Brain microvascular endothelial cell (primary cell): Measurements from ENCODE around the gene KASH5.
A peak's percentile ranks its signal among the peaks of the same experiment; 100 is the strongest.
"Not testable (repeated sequence)": the region's sequence is repeated elsewhere in the genome, so short reads cannot be mapped to it uniquely, and the experiment has no call there.

Source experiments
- DNase-seq: peaks from one replicate; pipeline ENCODE4 v3.0.0-alpha.2; 2020
- H3K27ac ChIP-seq: fragments of 250-450 bp; sonication (Bioruptor Pico); 2 replicates; pipeline ENCODE4 v1.5.1; 2020; ENCODE audit warnings: mild to moderate bottlenecking, moderate library complexity
- H3K27me3 ChIP-seq: fragments of 250-450 bp; sonication (Bioruptor Pico); replicated peaks from 2 replicates; pipeline ENCODE4 v1.5.1; 2020; ENCODE audit warnings: mild to moderate bottlenecking
- H3K36me3 ChIP-seq: fragments of 250-450 bp; sonication (Bioruptor Pico); replicated peaks from 2 replicates; pipeline ENCODE4 v1.5.1; 2020; ENCODE audit warnings: mild to moderate bottlenecking
- H3K4me3 ChIP-seq: 2 replicates; pipeline ENCODE4 v1.5.1; 2011; ENCODE audit warnings: low read depth, mild to moderate bottlenecking, control low read depth, low read length, moderate library complexity
- in situ Hi-C: cut with HindIII; loops from 2 replicates; pipeline ENCODE4 v1.10.0; 2017; ENCODE audit warnings: low sequenced_read_pairs, low pct_ligation_motif_present
- TF ChIP-seq, protein P1 (sequence below): IDR thresholded peaks from 2 replicates; pipeline ENCODE4 v1.5.1; 2011; ENCODE audit warnings: low read depth, mild to moderate bottlenecking, moderate library complexity, low read length, control low read depth, inconsistent platforms; ENCODE audit errors: missing control alignments

The KASH5 gene

DNA sequence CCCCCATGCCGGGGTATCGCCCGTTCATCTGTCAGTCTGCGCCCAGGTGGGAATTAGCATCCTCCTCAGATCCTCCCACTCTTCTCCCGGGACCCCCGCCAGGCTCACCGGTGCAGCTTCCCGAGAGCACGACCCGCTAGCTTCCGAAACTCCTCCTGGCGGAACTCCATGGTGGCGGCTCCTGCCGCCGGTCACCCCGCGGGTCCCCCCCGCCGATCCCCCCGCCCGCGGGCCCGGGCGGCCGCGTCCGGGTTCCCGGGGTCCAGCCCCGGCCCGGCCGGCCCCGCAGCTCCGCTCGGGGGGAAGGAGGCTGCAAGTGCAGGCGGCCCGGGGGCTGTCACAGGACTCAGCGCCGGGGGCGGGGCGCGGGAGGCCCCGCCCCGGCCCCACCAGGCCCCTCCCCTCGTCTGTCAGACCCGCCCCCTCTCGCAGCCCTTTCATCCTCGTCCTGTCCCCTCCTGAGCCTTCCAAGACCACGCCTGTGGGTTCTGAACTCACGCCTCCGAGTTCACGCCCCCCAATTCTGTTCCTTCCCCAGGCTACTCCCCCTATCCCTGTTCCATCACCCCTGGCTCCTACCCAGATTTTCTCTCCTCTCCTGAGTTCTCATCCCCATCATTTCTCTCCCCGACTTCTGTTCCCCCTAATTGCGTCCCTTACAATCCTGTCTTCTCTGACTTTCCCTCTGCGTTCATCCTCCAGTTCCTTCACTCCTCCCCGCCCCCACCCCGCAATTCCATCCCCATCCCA is 53.3 kb downstream of the KASH5 start, which contains the start of gene SLC17A7:
SLC17A7 (minus strand) TSS at position 318 of the 750 bp plus-strand sequence; CDS start at position 170, 148 bp downstream.
- TF ChIP-seq, protein P1, sequence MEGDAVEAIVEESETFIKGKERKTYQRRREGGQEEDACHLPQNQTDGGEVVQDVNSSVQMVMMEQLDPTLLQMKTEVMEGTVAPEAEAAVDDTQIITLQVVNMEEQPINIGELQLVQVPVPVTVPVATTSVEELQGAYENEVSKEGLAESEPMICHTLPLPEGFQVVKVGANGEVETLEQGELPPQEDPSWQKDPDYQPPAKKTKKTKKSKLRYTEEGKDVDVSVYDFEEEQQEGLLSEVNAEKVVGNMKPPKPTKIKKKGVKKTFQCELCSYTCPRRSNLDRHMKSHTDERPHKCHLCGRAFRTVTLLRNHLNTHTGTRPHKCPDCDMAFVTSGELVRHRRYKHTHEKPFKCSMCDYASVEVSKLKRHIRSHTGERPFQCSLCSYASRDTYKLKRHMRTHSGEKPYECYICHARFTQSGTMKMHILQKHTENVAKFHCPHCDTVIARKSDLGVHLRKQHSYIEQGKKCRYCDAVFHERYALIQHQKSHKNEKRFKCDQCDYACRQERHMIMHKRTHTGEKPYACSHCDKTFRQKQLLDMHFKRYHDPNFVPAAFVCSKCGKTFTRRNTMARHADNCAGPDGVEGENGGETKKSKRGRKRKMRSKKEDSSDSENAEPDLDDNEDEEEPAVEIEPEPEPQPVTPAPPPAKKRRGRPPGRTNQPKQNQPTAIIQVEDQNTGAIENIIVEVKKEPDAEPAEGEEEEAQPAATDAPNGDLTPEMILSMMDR = no peak
- Histone ChIP-seq H3K36me3 (no peaks in the 10 kb centered on the region), H3K4me3 (no peak within 1 kb of the TSS), H3K27ac (no peak within 1 kb of the TSS), H3K27me3 (peaks cover 53% of the 10 kb centered on the region)
- no peak for DNase-seq
- in situ Hi-C loops = no loop called here

- DNase-seq = no peak
- Histone ChIP-seq H3K27me3 (peaks cover 47% of the 10 kb centered on the region), H3K36me3 (no peaks in the 10 kb centered on the region), H3K4me3 (no peak overlapping the region), H3K27ac (no peak overlapping the region)
- TF ChIP-seq, protein P1 = no peak
- in situ Hi-C loops = no loop called here
Observed at GRCh38 chr19:49441960-49442350, 53.9 kb downstream of the KASH5 start.

DNA sequence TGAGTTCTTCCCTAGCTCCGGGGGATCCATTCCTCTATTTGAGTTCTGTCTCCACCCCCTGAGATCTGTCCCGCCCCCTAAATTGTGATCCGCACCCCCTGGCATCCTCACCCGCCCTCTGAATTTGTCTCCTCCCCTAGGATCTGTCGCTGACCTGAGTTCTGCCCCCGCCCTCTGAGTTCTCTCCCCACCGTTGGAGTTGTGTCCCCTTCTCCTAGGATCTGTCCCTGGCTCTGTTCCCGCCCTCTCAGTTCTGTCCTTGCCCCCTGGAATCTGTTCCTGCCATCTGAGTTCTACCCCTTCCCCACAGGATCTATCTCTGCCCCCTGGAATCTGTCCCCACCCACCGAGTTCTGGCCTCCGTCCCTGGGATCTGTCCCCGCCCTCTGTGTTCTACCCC is 54.3 kb downstream of the KASH5 start:
- Histone ChIP-seq H3K27ac (no peak overlapping the region), H3K27me3 (peaks cover 44% of the 10 kb centered on the region), H3K36me3 (no peaks in the 10 kb centered on the region), H3K4me3 (no peak overlapping the region)
- TF ChIP-seq, protein P1 = no peak
- DNase-seq = no peak
- in situ Hi-C loops = no loop called here

DNA sequence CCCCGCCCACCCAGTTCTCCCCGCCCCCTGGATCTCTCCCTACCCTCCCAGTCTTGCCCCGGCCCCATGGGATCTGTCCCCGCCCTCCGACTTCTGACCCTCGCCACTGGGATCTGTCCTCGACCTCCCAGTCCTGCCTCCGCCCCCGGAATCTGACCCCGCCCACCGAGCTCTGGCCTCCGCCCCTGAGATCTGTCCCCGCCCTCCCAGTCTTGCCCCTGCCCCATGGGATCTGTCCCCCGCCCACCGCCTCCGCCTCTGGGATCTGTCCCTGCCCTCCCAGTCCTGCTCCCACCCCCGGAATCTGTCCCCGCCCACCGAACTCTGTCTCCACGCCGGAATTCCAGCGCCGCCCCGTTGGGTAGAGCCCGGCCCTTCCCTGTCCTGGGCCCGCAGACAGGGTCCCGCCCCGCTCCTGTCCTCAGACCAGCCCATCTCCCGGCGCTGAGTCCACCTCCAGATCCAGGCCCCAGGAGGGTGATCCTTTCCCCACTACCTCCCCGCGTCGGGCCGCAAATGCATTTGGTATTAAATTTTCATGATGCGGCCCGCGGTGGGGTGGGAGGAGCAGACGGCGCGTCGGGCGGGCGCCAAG is 54.8 kb downstream of the KASH5 start:
- TF ChIP-seq, protein P1 = no peak
- in situ Hi-C loops = no loop called here
- Histone ChIP-seq H3K27me3 (peaks cover 42% of the 10 kb centered on the region), H3K27ac (no peak overlapping the region), H3K4me3 (peak overlapping the region; percentile 66), H3K36me3 (no peaks in the 10 kb centered on the region)
- DNase-seq = peak; percentile 87

GRCh38 chr19:49443366-49444099 is 55.5 kb downstream of the KASH5 start:
- in situ Hi-C loops = no loop called here
- peak overlapping the region; percentile 66 for H3K4me3 ChIP-seq
- no peak overlapping the region for H3K27ac ChIP-seq
- peak; percentile 88 for DNase-seq
- H3K36me3 ChIP-seq = no peaks in the 10 kb centered on the region
- TF ChIP-seq, protein P1 = peak; percentile 89
- peaks cover 36% of the 10 kb centered on the region for H3K27me3 ChIP-seq

- in situ Hi-C loops, H3K4me3 ChIP-seq, H3K27ac ChIP-seq: not testable (repeated sequence)
Observed at GRCh38 chr19:49444100-49444700, 56.2 kb downstream of the KASH5 start.

More at GRCh38 chr19:49444100-49444700, 56.2 kb downstream of the KASH5 start:
- H3K27me3 ChIP-seq = peaks cover 29% of the 10 kb centered on the region
- not testable (repeated sequence) for H3K36me3 ChIP-seq, DNase-seq
